B cell (primary cell): ENCODE data around the gene HEXIM1. TPM values are rescaled to one million over a fixed set of nuclear protein-coding genes. Genes with fewer than 3 reads are reported as not detected.

Experiments
- ATAC-seq: fragments of 200-7000 bp; cut with Tn5 transposase; one replicate; pipeline ENCODE4 v1.10.0; 2021; ENCODE audit warnings: low read depth, mild to moderate bottlenecking, moderate number of reproducible peaks, moderate library complexity
- CTCF ChIA-PET: fragments of 350-600 bp; sonication (Branson Sonifier 250); formaldehyde crosslinking; loops from one replicate; lab custom pipeline; 2021; ENCODE audit warnings: antibody characterized with exemption, inconsistent platforms; lab: Charles Lee
- POLR2A ChIA-PET: fragments of 350-600 bp; sonication (Branson Sonifier 250); formaldehyde crosslinking; loops from one replicate; lab custom pipeline; 2021; ENCODE audit warnings: antibody characterized with exemption; lab: Charles Lee
- DNase-seq: peaks from one replicate; pipeline ENCODE4 v3.0.0; 2013
- H2AFZ ChIP-seq: 2 replicates; pipeline ENCODE4 v1.6.1; 2012; ENCODE audit warnings: mild to moderate bottlenecking, low read depth, low read length; ENCODE audit not compliant: insufficient read depth, poor library complexity, severe bottlenecking
- H3K27ac ChIP-seq, 2 donors: 1 replicate in 1 of 2; 2 replicates in 1 of 2; pipeline ENCODE4 v1.5.1; 2012 to 2013; ENCODE audit warnings: low read length in 2 of 2, mild to moderate bottlenecking in 2 of 2, moderate library complexity in 1 of 2
- H3K27me3 ChIP-seq, 4 experiments: fragments of 200-600 bp in 1 of 4; sonication (generic) in 1 of 4; replicated peaks in 1 of 4; 1 replicate in 2 of 4; 2 replicates in 2 of 4; pipeline versions ENCODE4 v1.6.1 to v1.7.0; 2013 to 2016; ENCODE audit warnings: low read length in 3 of 4, mild to moderate bottlenecking in 2 of 4, mixed read lengths in 1 of 4, moderate library complexity in 1 of 4; ENCODE audit not compliant: insufficient read depth in 4 of 4, control insufficient read depth in 3 of 4; ENCODE audit errors: control extremely low read depth in 1 of 4
- H3K36me3 ChIP-seq, 2 experiments: replicated peaks in 1 of 2; 1 replicate in 1 of 2; 2 replicates in 1 of 2; pipeline versions ENCODE4 v1.6.1 to v1.7.1; 2013; ENCODE audit warnings: low read length in 1 of 2; ENCODE audit not compliant: insufficient read depth in 2 of 2, control insufficient read depth in 1 of 2; ENCODE audit errors: control extremely low read depth in 1 of 2, extremely low read depth in 1 of 2
- H3K4me1 ChIP-seq, 2 donors: fragments of 200-600 bp in 1 of 2; sonication (generic) in 1 of 2; 1 replicate in 1 of 2; 2 replicates in 1 of 2; pipeline versions ENCODE4 v1.5.1 to v1.6.1; 2013 to 2017; ENCODE audit warnings: low read length in 2 of 2; ENCODE audit not compliant: control insufficient read depth in 2 of 2, insufficient read depth in 2 of 2
- H3K4me2 ChIP-seq: replicated peaks from 2 replicates; pipeline ENCODE3; 2012; ENCODE audit warnings: mild to moderate bottlenecking, low read depth, low read length; ENCODE audit not compliant: poor library complexity, severe bottlenecking
- H3K4me3 ChIP-seq, 5 experiments: fragments of 200-600 bp in 1 of 5; sonication (generic) in 1 of 5; 1 replicate in 3 of 5; 2 replicates in 2 of 5; pipeline versions ENCODE4 v1.5.1 to v1.7.0; 2011 to 2016; ENCODE audit warnings: low read length in 4 of 5, mild to moderate bottlenecking in 4 of 5, low read depth in 2 of 5, control low read depth in 1 of 5, moderate library complexity in 1 of 5; ENCODE audit not compliant: insufficient read depth in 1 of 5; ENCODE audit errors: control extremely low read depth in 1 of 5, extremely low read depth in 1 of 5
- H3K79me2 ChIP-seq: fragments of 200-600 bp; sonication (generic); one replicate; pipeline ENCODE4 v1.6.0; 2016; ENCODE audit warnings: low read length; ENCODE audit not compliant: control insufficient read depth, insufficient read depth
- H3K9ac ChIP-seq: fragments of 200-600 bp; sonication (generic); 2 replicates; pipeline ENCODE4 v1.6.1; 2017; ENCODE audit warnings: mild to moderate bottlenecking, low read length, moderate library complexity
- H3K9me3 ChIP-seq, 3 donors: one replicate each; pipeline versions ENCODE4 v1.6.1 to v1.7.1; 2013; ENCODE audit warnings: low read length in 2 of 3; ENCODE audit not compliant: control insufficient read depth in 2 of 3, insufficient read depth in 1 of 3; ENCODE audit errors: control extremely low read depth in 1 of 3
- H4K20me1 ChIP-seq: 2 replicates; pipeline ENCODE4 v1.6.0; 2012; ENCODE audit warnings: mild to moderate bottlenecking, low read length; ENCODE audit not compliant: insufficient read depth, control insufficient read depth, poor library complexity, severe bottlenecking
- H3K27ac Mint-ChIP-seq: one replicate; pipeline ENCODE4 v1.8.0; 2021; ENCODE audit warnings: mixed read lengths
- H3K27me3 Mint-ChIP-seq: one replicate; pipeline ENCODE4 v1.8.0; 2021; ENCODE audit warnings: mixed read lengths
- H3K4me1 Mint-ChIP-seq: one replicate; pipeline ENCODE4 v1.8.0; 2021; ENCODE audit warnings: mixed read lengths
- H3K4me3 Mint-ChIP-seq: one replicate; pipeline ENCODE4 v1.8.0; 2021; ENCODE audit warnings: mixed read lengths
- H3K9me3 Mint-ChIP-seq: one replicate; pipeline ENCODE4 v1.8.0; 2022; ENCODE audit warnings: mixed read lengths; ENCODE audit not compliant: insufficient read depth
- CTCF ChIP-seq: fragments of 200-600 bp; IDR thresholded peaks from one replicate; pipeline ENCODE4 v1.8.0; 2022; ENCODE audit warnings: antibody characterized with exemption, mild to moderate bottlenecking
- EZH2 ChIP-seq: IDR thresholded peaks from 2 replicates; pipeline ENCODE4 v1.6.1; 2012; ENCODE audit warnings: borderline replicate concordance, low read depth, mild to moderate bottlenecking, moderate library complexity, low read length; ENCODE audit not compliant: insufficient read depth, poor library complexity, severe bottlenecking
- WGBS: methylation state at CpG from one replicate; pipeline ENCODE4 v1.1.5; 2013; ENCODE audit warnings: missing lambda C conversion rate; ENCODE audit not compliant: insufficient coverage; 5-methylcytosine and 5-hydroxymethylcytosine counted together
- intact Hi-C: fragments of 100-400 bp; cut with micrococcal nuclease; formaldehyde crosslinking; loops from one replicate; pipeline ENCODE4 v1.10.0; 2022
- polyA plus RNA-seq: library from polyadenylated mRNA; depleted of rRNA; stranded (reverse); fragments of >200 nt; gene quantifications from 2 replicates; pipeline ENCODE4 v1.2.3, GENCODE V29; 2012
- total RNA-seq, 2 donors: library from RNA; stranded (reverse); fragments of 120-200 nt in 1 of 2; gene quantifications; 1 replicate in 1 of 2; 2 replicates in 1 of 2; pipeline versions ENCODE4 v1.2.3 to v1.2.4, GENCODE V29; 2013 to 2022

HEXIM1 gene
- total and polyA plus RNA-seq, 2 donors (not counting 1 experiment from before 2014, with no cell fraction given) = 23.7 to 48.9 TPM

GRCh38 chr17:45113424-45113754 is 34.9 kb upstream of the HEXIM1 start:
- TF ChIP-seq CTCF (no peak), EZH2 (no peak)
- POLR2A ChIA-PET = no interaction called here
- H2AFZ ChIP-seq = no peak overlapping the region
- intact Hi-C loops = no loop called here
- no peak overlapping the region for H3K4me3 Mint-ChIP-seq
- no peak for ATAC-seq
- H3K79me2 ChIP-seq = no peaks in the 10 kb centered on the region
- CTCF ChIA-PET = no interaction called here
- H3K9me3 Mint-ChIP-seq = no peaks in the 10 kb centered on the region
- H3K27me3 ChIP-seq = no peaks in the 10 kb centered on the region
- H4K20me1 ChIP-seq = no peaks in the 10 kb centered on the region
- no peak overlapping the region for H3K27ac ChIP-seq
- H3K4me3 ChIP-seq = no peak overlapping the region
- H3K9ac ChIP-seq = no peak overlapping the region
- H3K4me2 ChIP-seq = no peak overlapping the region
- peaks cover 12% of the 10 kb centered on the region for H3K4me1 Mint-ChIP-seq
- H3K27me3 Mint-ChIP-seq = no peaks in the 10 kb centered on the region
- H3K9me3 ChIP-seq = no peaks in the 10 kb centered on the region
- no peak for DNase-seq
- no peak overlapping the region for H3K27ac Mint-ChIP-seq
- peaks cover 0 to under 1% of the 10 kb centered on the region in 2 experiments for H3K36me3 ChIP-seq
- peaks cover 10 to 11% of the 10 kb centered on the region in 2 donors for H3K4me1 ChIP-seq
- 98% methylated on average over 9 of the region's 9 CpGs for WGBS

- H3K4me1 ChIP-seq = peaks cover 10 to 11% of the 10 kb centered on the region in 2 donors
- CTCF ChIA-PET = interaction anchor here (1.4 kb wide), 1 partner anchor 15 kb away, joined by 3 read pairs; no protein-coding TSS in a partner anchor
- TF ChIP-seq EZH2 (no peak), CTCF (no peak)
- H2AFZ ChIP-seq = no peak overlapping the region
- Mint-ChIP-seq H3K4me3 (no peak overlapping the region), H3K9me3 (no peaks in the 10 kb centered on the region), H3K27ac (no peak overlapping the region), H3K4me1 (peaks cover 12% of the 10 kb centered on the region), H3K27me3 (no peaks in the 10 kb centered on the region)
- H3K9ac ChIP-seq = no peak overlapping the region
- ATAC-seq (no peak), DNase-seq (no peak)
- 90% methylated on average over 19 of the region's 19 CpGs for WGBS
- H3K4me3 ChIP-seq = no peak overlapping the region
- POLR2A ChIA-PET = no interaction called here
- no peak overlapping the region for H3K4me2 ChIP-seq
- intact Hi-C loops = no loop called here
- no peaks in the 10 kb centered on the region for H3K36me3 ChIP-seq
- H3K9me3 ChIP-seq = no peaks in the 10 kb centered on the region
- H3K27me3 ChIP-seq = no peaks in the 10 kb centered on the region
- no peaks in the 10 kb centered on the region for H4K20me1 ChIP-seq
- no peak overlapping the region for H3K27ac ChIP-seq
- H3K79me2 ChIP-seq = no peaks in the 10 kb centered on the region
Measured at GRCh38 chr17:45114117-45114932, 34.0 kb upstream of the HEXIM1 start.
